HG03571 (cell line): ENCODE results near the gene THADA.

Source experiments
- ATAC-seq: cut with Tn5 transposase; IDR thresholded peaks from one replicate; pipeline ENCODE4 v1.9.1; 2021; ENCODE audit not compliant: unreplicated experiment

The THADA gene

DNA sequence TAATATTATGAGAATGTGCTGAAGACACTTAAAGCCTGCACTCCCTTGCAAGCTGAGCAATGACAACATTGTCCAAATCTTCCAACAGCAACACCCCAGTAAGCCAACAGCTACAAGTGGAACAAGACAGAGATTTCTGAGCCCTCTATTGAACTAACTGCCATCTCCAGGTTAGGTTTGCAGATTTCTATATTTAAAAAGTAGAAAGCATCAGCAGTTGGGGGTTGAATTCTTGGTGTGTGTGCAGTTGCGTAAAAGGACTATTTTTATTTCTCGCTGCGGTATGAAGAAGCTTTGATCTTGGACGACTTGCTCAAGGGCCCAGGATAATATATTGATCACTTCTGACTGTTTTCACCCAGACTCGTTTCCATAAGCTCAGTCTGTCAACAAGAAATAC lies 263.2 kb downstream of the THADA start:
- no peak for ATAC-seq

- ATAC-seq, result no peak
Observed at GRCh38 chr2:43331422-43331821, 264.4 kb downstream of the THADA start.

DNA sequence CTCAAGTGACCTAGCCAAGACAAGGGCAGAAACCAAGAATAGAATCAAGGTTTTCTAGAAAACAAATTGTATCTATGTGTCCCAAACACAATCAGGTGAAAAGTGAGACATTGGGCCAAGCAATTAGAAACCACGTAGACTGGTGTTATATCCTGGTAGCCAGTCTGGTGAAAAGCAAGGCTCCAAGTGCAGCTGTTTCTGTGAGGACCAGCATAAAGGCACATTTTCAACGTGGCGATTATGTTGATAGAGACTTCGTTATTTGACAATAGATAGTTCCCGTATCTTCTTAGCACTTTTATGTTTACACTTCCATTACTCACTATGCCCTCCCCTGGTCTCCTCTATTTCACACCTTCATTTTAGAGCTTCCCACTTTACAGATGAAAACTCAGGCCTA lies 266.2 kb downstream of the THADA start:
- no peak for ATAC-seq

DNA sequence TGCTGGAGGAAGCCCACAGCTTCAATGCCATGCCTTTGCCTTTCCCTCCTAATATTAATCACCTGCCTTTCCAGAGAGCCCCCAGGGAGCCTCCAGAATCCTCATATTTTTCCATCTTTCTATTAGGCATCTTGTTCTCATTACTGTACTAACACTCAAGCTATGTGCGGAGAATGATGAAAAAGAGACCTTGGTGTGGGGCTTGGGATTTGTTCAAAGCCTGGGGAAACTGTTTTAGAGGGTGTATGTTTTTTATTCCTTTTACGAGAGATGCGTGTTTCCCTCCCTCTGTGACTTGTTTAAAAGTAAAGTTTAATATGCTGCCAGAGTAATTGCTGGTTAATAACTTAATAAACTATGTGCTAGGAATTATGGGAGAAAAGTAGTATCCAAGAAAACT lies 267.0 kb downstream of the THADA start:
- no peak for ATAC-seq

- ATAC-seq, result no peak
Observed at GRCh38 chr2:43328133-43328532, 267.7 kb downstream of the THADA start.

- ATAC-seq, result no peak
Observed at GRCh38 chr2:43327119-43327518, 268.7 kb downstream of the THADA start.

- ATAC-seq, result no peak
Observed at GRCh38 chr2:43326101-43326825, 269.6 kb downstream of the THADA start.

GRCh38 chr2:43325107-43325811 lies 270.6 kb downstream of the THADA start:
- ATAC-seq, result no peak

GRCh38 chr2:43324259-43325106 lies 271.4 kb downstream of the THADA start:
- ATAC-seq, result no peak

DNA sequence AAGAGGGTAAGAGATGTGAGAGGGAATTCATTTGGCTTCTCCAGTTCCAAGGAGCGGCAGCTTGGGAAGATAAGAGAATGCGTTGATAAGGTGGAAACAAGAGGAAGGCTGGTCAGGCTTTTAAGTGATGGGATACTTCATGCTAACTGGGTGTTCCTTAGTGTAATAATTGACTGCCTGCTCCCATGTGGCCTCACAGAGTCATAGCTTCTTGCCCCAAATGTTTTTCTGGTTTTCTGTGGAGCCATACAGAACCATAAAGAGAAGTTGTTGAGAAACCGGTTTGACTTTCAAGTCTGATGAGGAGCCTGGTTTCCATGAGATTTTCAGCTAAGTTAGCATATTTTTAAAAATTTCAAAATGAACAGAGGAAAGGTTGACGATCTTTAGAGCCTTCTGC lies 272.0 kb downstream of the THADA start:
- ATAC-seq, result no peak

DNA sequence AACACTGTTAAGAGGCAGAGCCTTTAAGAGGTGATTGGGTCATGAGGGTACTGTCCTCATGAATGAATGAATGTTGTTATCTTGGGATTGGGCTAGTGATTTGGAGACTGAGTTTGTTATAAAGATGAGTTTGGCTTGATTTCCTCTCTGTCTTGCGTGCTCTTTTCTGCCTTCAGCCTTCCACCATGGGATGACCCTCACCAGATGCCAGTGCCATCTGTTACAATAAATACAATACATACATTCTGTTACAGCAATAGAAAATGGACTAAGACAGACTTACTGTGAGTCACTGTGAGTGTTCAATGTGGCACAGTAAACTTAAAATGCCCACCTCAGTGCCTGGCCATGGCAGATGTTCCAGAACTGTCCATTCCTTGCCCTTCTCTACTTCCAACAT lies 274.4 kb downstream of the THADA start:
- ATAC-seq, result no peak

DNA sequence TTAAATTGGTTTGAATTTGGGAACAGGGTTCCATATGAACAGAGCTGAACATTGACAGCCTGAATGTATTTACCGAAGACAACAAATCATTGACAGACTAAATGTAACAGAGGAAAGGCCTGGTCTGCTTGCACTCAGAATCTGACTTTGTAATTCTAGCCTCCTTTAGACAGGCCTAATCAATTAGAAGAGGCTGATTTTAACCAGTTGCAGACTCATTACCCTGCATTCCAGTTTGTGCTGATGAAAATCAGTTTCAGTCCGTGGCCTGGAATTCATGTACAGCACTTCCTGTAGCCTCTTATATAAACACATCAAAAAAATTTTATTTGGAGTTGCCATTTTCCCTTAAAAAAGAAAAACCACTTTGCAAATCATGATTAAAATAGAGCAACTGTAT lies 276.3 kb downstream of the THADA start:
- ATAC-seq, result no peak

- ATAC-seq, result no peak
Observed at GRCh38 chr2:43318791-43319190, 277.0 kb downstream of the THADA start.

DNA sequence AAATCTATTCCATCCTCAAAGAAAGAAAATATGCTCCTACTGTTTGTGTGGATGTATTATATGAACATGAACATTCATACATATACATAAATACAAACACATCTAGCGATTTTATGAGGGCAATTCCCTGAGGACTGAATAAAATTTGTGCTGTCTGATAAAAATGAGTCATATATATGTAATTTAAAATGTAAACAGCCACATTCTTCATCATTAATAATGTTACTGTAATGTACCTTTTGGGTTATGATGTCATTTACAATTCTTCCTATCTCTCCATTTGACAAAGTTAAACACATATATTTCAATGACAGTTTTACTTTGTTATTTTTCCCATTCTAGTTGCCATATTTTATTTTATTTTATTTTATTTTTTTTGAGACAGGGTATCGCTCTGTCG lies 278.2 kb downstream of the THADA start:
- ATAC-seq, result no peak

DNA sequence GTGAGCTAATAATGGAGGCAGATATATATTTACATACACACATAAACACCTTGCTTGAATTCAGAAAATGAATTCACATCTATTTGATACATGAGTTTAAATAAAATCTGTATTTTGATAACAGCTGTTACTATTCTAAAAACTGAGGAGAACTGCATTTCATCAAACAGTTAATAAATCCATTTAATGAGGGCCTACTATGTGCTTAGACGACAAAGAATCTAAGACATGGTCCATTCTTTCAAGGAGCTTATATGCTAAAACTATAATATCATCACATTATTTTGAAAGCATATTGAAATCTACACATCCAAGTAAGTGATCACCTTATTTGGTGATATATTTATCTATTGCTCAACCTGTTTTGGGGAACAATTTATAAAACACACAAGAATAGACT lies 278.6 kb downstream of the THADA start:
- ATAC-seq, result no peak

DNA sequence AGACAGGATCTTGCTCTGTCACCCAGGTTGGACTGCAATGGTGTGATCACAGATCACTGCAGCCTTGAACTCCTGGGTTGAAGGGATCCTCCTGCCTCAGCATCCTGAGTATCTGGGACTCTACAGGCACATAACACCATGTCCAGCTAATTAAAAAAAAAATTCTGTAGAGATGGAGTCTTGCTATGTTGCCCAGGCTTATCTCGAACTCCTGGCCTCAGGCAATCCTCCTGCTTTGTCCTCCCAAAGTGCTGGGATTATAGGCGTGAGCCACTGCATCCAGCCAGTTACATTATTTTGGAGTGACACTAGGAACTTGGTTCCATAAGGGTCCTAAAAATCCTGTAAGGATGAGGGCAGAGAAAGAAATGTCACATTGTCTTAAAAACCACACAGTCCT lies 280.4 kb downstream of the THADA start:
- ATAC-seq, result no peak

DNA sequence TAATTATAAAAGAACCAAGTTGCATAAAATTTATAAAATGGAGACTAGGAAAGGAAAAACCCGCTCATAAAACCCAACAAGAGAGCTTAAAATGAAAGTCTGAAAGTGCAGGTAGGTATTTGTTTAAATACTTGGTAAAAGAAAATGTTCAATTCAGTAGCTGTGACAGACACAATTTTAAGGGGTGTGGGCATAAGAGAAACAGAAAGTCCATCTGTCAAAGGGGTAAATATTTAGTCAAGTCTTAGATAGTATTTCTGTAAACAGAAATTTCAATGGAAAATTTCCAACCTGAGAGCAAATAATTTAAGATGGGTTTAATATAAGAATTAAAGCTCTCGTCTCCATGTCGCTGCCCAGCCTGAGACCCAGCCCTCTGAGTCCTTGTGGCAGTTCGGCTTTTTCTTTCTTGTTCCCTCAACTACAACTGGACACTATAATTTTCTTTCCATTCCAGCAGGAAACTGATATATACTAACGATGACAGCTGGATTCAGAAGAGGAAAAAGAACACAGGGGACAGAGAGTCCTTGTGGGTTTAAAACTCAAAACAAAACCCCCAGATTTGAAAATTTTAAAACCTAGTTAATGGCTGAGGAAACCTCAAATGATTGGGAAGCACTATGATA lies 281.4 kb downstream of the THADA start:
- no peak for ATAC-seq

- ATAC-seq, result no peak
Observed at GRCh38 chr2:43313642-43314017, 282.2 kb downstream of the THADA start.

- ATAC-seq, result no peak
Observed at GRCh38 chr2:43312755-43313641, 282.8 kb downstream of the THADA start.

GRCh38 chr2:43311276-43311675 lies 284.6 kb downstream of the THADA start:
- ATAC-seq, result no peak
